ENCODE results near the gene FAM25C. TPM values are rescaled to one million over a fixed set of nuclear protein-coding genes. Genes with fewer than 3 reads are reported as not detected.
"Not testable (repeated sequence)": the region's sequence is repeated elsewhere in the genome, so short reads cannot be mapped to it uniquely, and the experiment has no call there.

FAM25C gene
- not detected for total RNA-seq

GRCh38 chr10:47999691-48000090, at the start of gene FAM25C:
Gene FAM25C (minus strand): TSS chr10:47999791. CDS start chr10:47999765, 26 bp downstream.
- DNase-seq = not testable (repeated sequence)

GRCh38 chr10:48044557-48044956, 45.0 kb upstream of the FAM25C start:
- DNase-seq = not testable (repeated sequence)

GRCh38 chr10:48031390-48031789, 31.8 kb upstream of the FAM25C start:
- not testable (repeated sequence) for DNase-seq

GRCh38 chr10:48002306-48002705, 2.7 kb upstream of the FAM25C start:
- DNase-seq = not testable (repeated sequence)

GRCh38 chr10:47994045-47994444, 5.5 kb downstream of the FAM25C start:
- DNase-seq = not testable (repeated sequence)

- DNase-seq = not testable (repeated sequence)
These were observed 7.0 kb downstream of the FAM25C start for GRCh38 chr10:47992560-47992959.

GRCh38 chr10:47991706-47992105, 7.9 kb downstream of the FAM25C start:
- DNase-seq = not testable (repeated sequence)

GRCh38 chr10:47990097-47990496, 9.5 kb downstream of the FAM25C start:
- not testable (repeated sequence) for DNase-seq

GRCh38 chr10:47989542-47989950, 10.0 kb downstream of the FAM25C start:
- not testable (repeated sequence) for DNase-seq

GRCh38 chr10:47988718-47989541, 10.7 kb downstream of the FAM25C start:
- DNase-seq = not testable (repeated sequence)

- not testable (repeated sequence) for DNase-seq
These were observed 11.6 kb downstream of the FAM25C start for GRCh38 chr10:47987952-47988351.

GRCh38 chr10:47986413-47987230, 13.0 kb downstream of the FAM25C start:
- not testable (repeated sequence) for DNase-seq

GRCh38 chr10:47975409-47975808, 24.2 kb downstream of the FAM25C start:
- not testable (repeated sequence) for DNase-seq

- not testable (repeated sequence) for DNase-seq
These were observed 26.5 kb downstream of the FAM25C start for GRCh38 chr10:47973131-47973530.

GRCh38 chr10:47972077-47972476, 27.5 kb downstream of the FAM25C start:
- DNase-seq = not testable (repeated sequence)

- not testable (repeated sequence) for DNase-seq
These were observed 28.0 kb downstream of the FAM25C start for GRCh38 chr10:47971598-47971997.

- DNase-seq = not testable (repeated sequence)
These were observed 29.5 kb downstream of the FAM25C start for GRCh38 chr10:47970047-47970446.

- DNase-seq = not testable (repeated sequence)
These were observed 30.6 kb downstream of the FAM25C start for GRCh38 chr10:47968988-47969387.

- DNase-seq = not testable (repeated sequence)
These were observed 35.1 kb downstream of the FAM25C start for GRCh38 chr10:47964280-47965063.

GRCh38 chr10:47962785-47963184, 36.8 kb downstream of the FAM25C start:
- not testable (repeated sequence) for DNase-seq

- DNase-seq = not testable (repeated sequence)
These were observed 38.9 kb downstream of the FAM25C start for GRCh38 chr10:47960699-47961098.

- not testable (repeated sequence) for DNase-seq
These were observed 39.9 kb downstream of the FAM25C start for GRCh38 chr10:47959677-47960076.
